ENCODE data around the gene SIK1.

DNA sequence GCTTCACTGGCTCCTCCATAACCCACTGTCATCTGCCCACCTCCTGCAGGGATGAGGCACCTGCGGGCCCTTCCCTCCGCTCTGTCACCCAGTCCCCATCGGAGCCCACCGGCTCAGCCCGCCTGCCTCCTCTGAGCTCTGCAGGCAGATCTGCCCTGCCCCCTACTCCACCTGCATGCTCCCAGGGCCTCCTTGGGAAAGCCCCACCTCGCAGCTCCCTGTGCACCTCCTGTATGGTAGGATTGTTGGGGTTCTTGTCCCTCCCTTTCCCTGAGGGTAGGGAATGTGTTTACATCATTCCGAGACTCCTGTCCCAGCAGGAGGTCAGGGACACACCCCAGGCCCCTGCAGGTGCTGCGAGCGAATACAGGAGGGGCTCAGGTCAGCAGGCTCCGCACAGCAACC, 50.5 kb downstream of the SIK1 start:
- TF ChIP-seq POLR2AphosphoS5 (IDR thresholded peaks at IDR 0.05), result no peak
- TF ChIP-seq, protein P1, sequence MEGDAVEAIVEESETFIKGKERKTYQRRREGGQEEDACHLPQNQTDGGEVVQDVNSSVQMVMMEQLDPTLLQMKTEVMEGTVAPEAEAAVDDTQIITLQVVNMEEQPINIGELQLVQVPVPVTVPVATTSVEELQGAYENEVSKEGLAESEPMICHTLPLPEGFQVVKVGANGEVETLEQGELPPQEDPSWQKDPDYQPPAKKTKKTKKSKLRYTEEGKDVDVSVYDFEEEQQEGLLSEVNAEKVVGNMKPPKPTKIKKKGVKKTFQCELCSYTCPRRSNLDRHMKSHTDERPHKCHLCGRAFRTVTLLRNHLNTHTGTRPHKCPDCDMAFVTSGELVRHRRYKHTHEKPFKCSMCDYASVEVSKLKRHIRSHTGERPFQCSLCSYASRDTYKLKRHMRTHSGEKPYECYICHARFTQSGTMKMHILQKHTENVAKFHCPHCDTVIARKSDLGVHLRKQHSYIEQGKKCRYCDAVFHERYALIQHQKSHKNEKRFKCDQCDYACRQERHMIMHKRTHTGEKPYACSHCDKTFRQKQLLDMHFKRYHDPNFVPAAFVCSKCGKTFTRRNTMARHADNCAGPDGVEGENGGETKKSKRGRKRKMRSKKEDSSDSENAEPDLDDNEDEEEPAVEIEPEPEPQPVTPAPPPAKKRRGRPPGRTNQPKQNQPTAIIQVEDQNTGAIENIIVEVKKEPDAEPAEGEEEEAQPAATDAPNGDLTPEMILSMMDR (IDR thresholded peaks at IDR 0.05), result no peak

Data from upper lobe of left lung (tissue), 4 donors.